H1 (cell line): ENCODE measurements around the gene ST7L. TPM values are rescaled to one million over a fixed set of nuclear protein-coding genes. Genes with fewer than 3 reads are reported as not detected.

Source experiments
- CTCF ChIA-PET: fragments of 300-600 bp; sonication (Branson Sonifier 250); formaldehyde crosslinking; loops from one replicate; lab custom pipeline; 2021; ENCODE audit not compliant: partially characterized antibody; lab: Charles Lee
- POLR2A ChIA-PET: fragments of 300-600 bp; sonication (Branson Sonifier 250); formaldehyde crosslinking; loops from one replicate; lab custom pipeline; 2021; ENCODE audit warnings: inconsistent platforms; ENCODE audit not compliant: partially characterized antibody; lab: Charles Lee
- DNase-seq, 2 experiments: peaks; one replicate each; pipeline versions ENCODE4 v3.0.0 to v3.0.0-alpha.2; 2010 to 2022; ENCODE audit warnings: low spot score in 2 of 2, low read depth in 1 of 2, mixed read lengths in 1 of 2
- FAIRE-seq: peaks from 2 replicates; lab custom pipeline; 2011; peaks lifted over from hg19 to GRCh38; lab: Jason Lieb, UNC
- H2AFZ ChIP-seq: 2 replicates; pipeline ENCODE4 v1.8.1; 2012; ENCODE audit warnings: low read length, inconsistent platforms
- H2AK5ac ChIP-seq: 2 replicates; pipeline ENCODE4 v1.6.1; 2013; ENCODE audit warnings: low read depth, low read length
- H2BK120ac ChIP-seq: replicated peaks from 2 replicates; pipeline ENCODE3; 2013; ENCODE audit warnings: low read depth, low read length, inconsistent platforms
- H2BK12ac ChIP-seq: 2 replicates; pipeline ENCODE4 v1.6.1; 2013; ENCODE audit warnings: low read depth, low read length
- H2BK15ac ChIP-seq: 2 replicates; pipeline ENCODE4 v1.6.1; 2013; ENCODE audit warnings: low read length
- H2BK20ac ChIP-seq: 2 replicates; pipeline ENCODE4 v1.6.1; 2013; ENCODE audit warnings: low read length
- H2BK5ac ChIP-seq: 2 replicates; pipeline ENCODE4 v1.6.1; 2013; ENCODE audit warnings: low read depth, low read length
- H3K14ac ChIP-seq: 2 replicates; pipeline ENCODE4 v1.6.1; 2013; ENCODE audit warnings: inconsistent platforms; ENCODE audit not compliant: insufficient read length
- H3K18ac ChIP-seq: 2 replicates; pipeline ENCODE4 v1.6.1; 2013; ENCODE audit warnings: low read length; ENCODE audit errors: extremely low read depth
- H3K23ac ChIP-seq: 2 replicates; pipeline ENCODE4 v1.6.1; 2013; ENCODE audit warnings: inconsistent platforms; ENCODE audit not compliant: insufficient read length
- H3K23me2 ChIP-seq: 2 replicates; pipeline ENCODE4 v1.6.1; 2013; ENCODE audit warnings: low read depth, low read length
- H3K27ac ChIP-seq: 2 replicates; pipeline ENCODE4 v1.6.1; 2011; ENCODE audit warnings: low read depth, low read length, inconsistent platforms
- H3K27me3 ChIP-seq, 4 experiments: replicated peaks in 1 of 4; 1 replicate in 1 of 4; 2 replicates in 3 of 4; pipeline versions ENCODE4 v1.6.1 to v1.8.1; 2011 to 2013; ENCODE audit warnings: low read length in 3 of 4, mild to moderate bottlenecking in 3 of 4, inconsistent platforms in 2 of 4, mixed read lengths in 2 of 4, moderate library complexity in 1 of 4; ENCODE audit not compliant: control insufficient read depth in 3 of 4, insufficient read depth in 3 of 4; ENCODE audit errors: extremely low read depth in 1 of 4
- H3K36me3 ChIP-seq, 4 experiments: 2 replicates each; pipeline versions ENCODE4 v1.6.1 to v1.8.1; 2011 to 2013; ENCODE audit warnings: mild to moderate bottlenecking in 4 of 4, low read length in 3 of 4, moderate library complexity in 2 of 4, control low read depth in 1 of 4, inconsistent platforms in 1 of 4; ENCODE audit not compliant: insufficient read depth in 4 of 4, control insufficient read depth in 2 of 4
- H3K4ac ChIP-seq: replicated peaks from 2 replicates; pipeline ENCODE3; 2013; ENCODE audit warnings: low read length, low read depth, mixed read lengths, inconsistent platforms; ENCODE audit not compliant: insufficient read length
- H3K4me1 ChIP-seq, 4 experiments: replicated peaks in 1 of 4; 1 replicate in 1 of 4; 2 replicates in 3 of 4; pipeline versions ENCODE4 v1.6.1 to v1.8.1; 2011 to 2013; ENCODE audit warnings: low read length in 3 of 4, inconsistent platforms in 2 of 4, mixed read lengths in 1 of 4; ENCODE audit not compliant: insufficient read depth in 4 of 4, control insufficient read depth in 3 of 4
- H3K4me2 ChIP-seq, 2 experiments: 2 replicates each; pipeline versions ENCODE4 v1.6.1 to v1.8.1; 2011 to 2013; ENCODE audit warnings: low read depth in 2 of 2, low read length in 2 of 2, control low read depth in 1 of 2, inconsistent platforms in 1 of 2, mild to moderate bottlenecking in 1 of 2; ENCODE audit not compliant: insufficient read depth in 1 of 2
- H3K4me3 ChIP-seq, 4 experiments: fragments of 200-600, 300-600 bp in 1 of 4; sonication (generic), shearing (Covaris generic), sonication (Bioruptor Twin) in 1 of 4; 2 replicates each; pipeline versions ENCODE4 v1.5.1 to v1.8.1; 2011 to 2016; ENCODE audit warnings: low read length in 4 of 4, low read depth in 3 of 4, control low read depth in 2 of 4, inconsistent platforms in 2 of 4, mild to moderate bottlenecking in 2 of 4, mixed read lengths in 1 of 4, moderate library complexity in 1 of 4; ENCODE audit not compliant: insufficient read depth in 2 of 4; ENCODE audit errors: extremely low read depth in 1 of 4
- H3K56ac ChIP-seq: replicated peaks from 2 replicates; pipeline ENCODE3; 2013; ENCODE audit warnings: low read depth, mild to moderate bottlenecking, mixed read lengths, low read length, inconsistent platforms; ENCODE audit not compliant: insufficient read length
- H3K79me1 ChIP-seq: 2 replicates; pipeline ENCODE4 v1.6.1; 2013; ENCODE audit warnings: low read depth, low read length, control low read depth
- H3K79me2 ChIP-seq, 2 experiments: 2 replicates each; pipeline versions ENCODE4 v1.6.1 to v1.8.1; 2012 to 2013; ENCODE audit warnings: low read length in 2 of 2, mild to moderate bottlenecking in 2 of 2, inconsistent platforms in 1 of 2; ENCODE audit not compliant: insufficient read depth in 2 of 2, control insufficient read depth in 1 of 2
- H3K9ac ChIP-seq, 4 experiments: replicated peaks in 1 of 4; 1 replicate in 1 of 4; 2 replicates in 3 of 4; pipeline versions ENCODE4 v1.6.1 to v1.8.1; 2011 to 2013; ENCODE audit warnings: low read depth in 3 of 4, low read length in 3 of 4, control low read depth in 2 of 4, mild to moderate bottlenecking in 2 of 4, moderate library complexity in 2 of 4, inconsistent platforms in 1 of 4; ENCODE audit errors: extremely low read depth in 1 of 4
- H3K9me3 ChIP-seq, 2 experiments: 2 replicates each; pipeline versions ENCODE4 v1.6.1 to v1.8.1; 2012 to 2013; ENCODE audit warnings: mild to moderate bottlenecking in 2 of 2, moderate library complexity in 2 of 2, control low read depth in 1 of 2, inconsistent platforms in 1 of 2, low read depth in 1 of 2, low read length in 1 of 2, mixed read lengths in 1 of 2; ENCODE audit not compliant: insufficient read depth in 2 of 2
- H4K20me1 ChIP-seq, 2 experiments: replicated peaks in 1 of 2; 2 replicates each; pipeline versions ENCODE3 to v1.8.1; 2011 to 2013; ENCODE audit warnings: inconsistent platforms in 2 of 2, low read length in 2 of 2, mild to moderate bottlenecking in 1 of 2; ENCODE audit not compliant: insufficient read depth in 2 of 2, control insufficient read depth in 1 of 2
- H4K5ac ChIP-seq: 2 replicates; pipeline ENCODE4 v1.6.1; 2013; ENCODE audit warnings: low read length, low read depth, mixed read lengths, inconsistent platforms; ENCODE audit not compliant: insufficient read length
- H4K8ac ChIP-seq: 2 replicates; pipeline ENCODE4 v1.8.0; 2013; ENCODE audit warnings: mild to moderate bottlenecking, moderate library complexity, low read length, inconsistent platforms; ENCODE audit not compliant: insufficient read depth; ENCODE audit errors: extremely low read depth
- H4K91ac ChIP-seq: replicated peaks from 2 replicates; pipeline ENCODE3; 2013; ENCODE audit warnings: low read length, mixed read lengths, inconsistent platforms; ENCODE audit not compliant: insufficient read length
- CBX8 ChIP-seq: fragments of 300-800, 300-1000 bp; sonication (generic); IDR thresholded peaks from 2 replicates; pipeline ENCODE4 v1.7.1; 2016; ENCODE audit warnings: low read depth, low read length, borderline replicate concordance
- POLR2AphosphoS5 ChIP-seq: IDR thresholded peaks from 2 replicates; pipeline ENCODE4 v1.6.1; 2011; ENCODE audit warnings: low read depth, low read length
- POU5F1 ChIP-seq: IDR thresholded peaks from 2 replicates; pipeline ENCODE4 v1.6.1; 2011; ENCODE audit warnings: low read depth, mild to moderate bottlenecking, low read length, moderate library complexity
- WGBS, 2 experiments: shearing (Covaris generic) in 1 of 2; methylation state at CpG; one replicate each; pipeline versions ENCODE4 v1.1.6 to v1.1.7; 2013 to 2015; ENCODE audit warnings: low lambda C conversion rate in 2 of 2, mixed read lengths in 2 of 2, inconsistent platforms in 1 of 2, low coverage in 1 of 2, missing lambda C conversion rate in 1 of 2; ENCODE audit not compliant: insufficient replicate concordance in 2 of 2, insufficient coverage in 1 of 2, insufficient read length in 1 of 2; ENCODE audit errors: extremely low coverage in 1 of 2, missing lambda C conversion rate in 1 of 2; 5-methylcytosine and 5-hydroxymethylcytosine counted together
- polyA plus RNA-seq, 7 experiments: library from polyadenylated mRNA; depleted of rRNA in 3 of 7; stranded (reverse) in 5 of 7; unstranded in 2 of 7; fragments of >200 nt in 5 of 7; fragments of 200-250 nt in 2 of 7; gene quantifications; 1 replicate in 5 of 7; 2 replicates in 1 of 7; 4 replicates in 1 of 7; pipeline versions ENCODE4 v1.2.1 to v1.2.3, GENCODE V29; 2011 to 2013; ENCODE audit warnings: missing spikeins in 2 of 7, mixed read lengths in 2 of 7
- total RNA-seq: library from RNA; stranded (reverse); fragmentation: NEBNext Ultra II Directional; extraction: Animal tissue kit (Norgen Biotek cat#: 25700); gene quantifications from 2 replicates; pipeline ENCODE4 v1.2.1, GENCODE V29; 2021

Gene ST7L
- total and polyA plus RNA-seq, 2 of the 8 experiments (the other 6 are each of a cell fraction or from before 2014, with no cell fraction given) = 9.6 to 16.2 TPM

DNA sequence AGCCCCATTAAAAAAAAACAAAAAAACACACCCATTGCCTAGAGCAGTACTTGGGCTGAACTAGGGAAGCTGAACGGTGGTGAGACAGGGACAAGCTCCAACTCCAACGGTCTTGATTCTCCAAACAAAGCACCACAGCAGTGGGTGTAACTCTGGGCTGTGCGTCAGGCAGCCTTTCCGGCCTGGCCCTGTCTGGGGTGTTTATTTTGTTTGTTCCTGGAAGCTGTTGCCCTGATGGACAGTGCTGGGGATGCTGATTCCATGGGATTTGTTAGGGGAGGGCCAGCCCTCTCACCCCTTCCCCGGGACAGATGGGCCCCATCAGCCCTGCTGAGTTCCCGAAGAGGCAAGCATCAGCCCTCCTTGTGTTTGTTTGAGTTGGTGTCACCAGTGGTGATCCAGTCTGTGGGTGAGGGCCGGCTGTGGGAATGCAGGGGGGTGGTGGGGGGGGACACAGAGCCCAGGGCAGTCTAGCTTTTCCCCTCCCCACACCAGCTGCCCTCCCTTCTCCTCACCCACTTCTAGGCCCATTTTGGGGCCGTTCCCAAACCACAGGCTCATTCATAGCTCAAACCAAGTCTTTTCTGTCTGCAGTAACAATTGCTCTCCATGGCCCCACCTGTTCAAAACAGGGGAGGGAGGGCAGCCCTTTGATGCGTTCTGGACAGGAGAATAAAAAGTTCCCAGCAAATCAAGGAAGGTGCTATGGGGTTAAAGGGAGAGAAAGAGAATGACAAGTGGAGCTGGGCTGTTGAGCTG lies 105.7 kb downstream of the ST7L start:
- Histone ChIP-seq H2AK5ac (no peak overlapping the region), H2BK120ac (no peak overlapping the region), H3K36me3 (no peaks in the 10 kb centered on the region; a peak in 1 of 8 replicates), H3K79me1 (no peaks in the 10 kb centered on the region), H3K9ac (no peak overlapping the region), H4K20me1 (no peaks in the 10 kb centered on the region), H3K9me3 (no peaks in the 10 kb centered on the region), H2BK15ac (no peak overlapping the region), H3K79me2 (no peaks in the 10 kb centered on the region), H3K4me2 (no peak overlapping the region), H3K4me3 (no peak overlapping the region), H3K18ac (no peak overlapping the region), H3K27me3 (peaks cover 26 to 48% (median 38%) of the 10 kb centered on the region in 4 experiments), H3K4me1 (peaks cover 0 to 14% (median 9%) of the 10 kb centered on the region in 4 experiments; a peak in 5 of 7 replicates), H2BK20ac (no peak overlapping the region), H2BK5ac (no peak overlapping the region), H3K27ac (no peak overlapping the region), H3K56ac (no peak overlapping the region), H4K8ac (no peak overlapping the region), H3K14ac (no peak overlapping the region), H2AFZ (no peak overlapping the region), H2BK12ac (no peak overlapping the region), H3K4ac (no peak overlapping the region), H4K91ac (no peak overlapping the region), H3K23me2 (peaks cover 10% of the 10 kb centered on the region), H4K5ac (no peak overlapping the region), H3K23ac (no peak overlapping the region)
- 74% methylated on average over 8 of the region's 9 CpGs; no CpG with 5 or more reads in 1 of the 2 experiments for WGBS, 2 experiments
- CTCF ChIA-PET = interaction anchor here (0.6 to 6.4 kb wide), 9 partner anchors 8 to 185 kb away, joined by 3 to 28 read pairs (median 3); no protein-coding TSS in a partner anchor
- TF ChIP-seq POLR2AphosphoS5 = no peak
- TF ChIP-seq POU5F1 = no peak
- no peak for TF ChIP-seq CBX8
- POLR2A ChIA-PET = interaction anchor here (0.6 to 2.2 kb wide), 3 partner anchors 8 to 147 kb away, joined by 3 to 9 read pairs (median 4); no protein-coding TSS in a partner anchor
- DNase-seq (no peak), FAIRE-seq (no peak)
